Measurements from ENCODE around the gene KIZ. TPM values are rescaled to one million over a fixed set of nuclear protein-coding genes. Genes with fewer than 3 reads are reported as not detected.

Gene KIZ
- total RNA-seq, 1 donor from 2014 or later: 18.0 TPM

- DNase-seq (no peak), ATAC-seq (ENCODE audit: low read depth) (no peak)
- Mint-ChIP-seq H3K4me3 (no peak overlapping the region), H3K9me3 (no peaks in the 10 kb centered on the region), H3K27me3 (no peaks in the 10 kb centered on the region), H3K4me1 (peaks cover 7% of the 10 kb centered on the region), H3K27ac (no peak overlapping the region), H3K36me3 (ENCODE audit: low read depth) (peaks cover 44% of the 10 kb centered on the region)
- ChIA-PET POLR2A (no interaction called here), CTCF (no interaction called here)
- no peak for TF ChIP-seq CTCF (IDR thresholded peaks at IDR 0.05)
- intact Hi-C loops (cut with micrococcal nuclease): no loop called here
These were observed 104.3 kb downstream of the KIZ start for GRCh38 chr20:21230220-21230619.

- Mint-ChIP-seq H3K9me3 (no peaks in the 10 kb centered on the region), H3K4me3 (no peak overlapping the region), H3K27ac (no peak overlapping the region), H3K4me1 (peaks cover 7% of the 10 kb centered on the region), H3K36me3 (ENCODE audit: low read depth) (peaks cover 40% of the 10 kb centered on the region), H3K27me3 (no peaks in the 10 kb centered on the region)
- no peak for TF ChIP-seq CTCF (IDR thresholded peaks at IDR 0.05)
- DNase-seq (no peak), ATAC-seq (ENCODE audit: low read depth) (no peak)
- CTCF ChIA-PET: no interaction called here
- POLR2A ChIA-PET: no interaction called here
- intact Hi-C loops (cut with micrococcal nuclease): no loop called here
These were observed 104.8 kb downstream of the KIZ start for GRCh38 chr20:21230686-21231085.

GRCh38 chr20:21232546-21233280 is 106.8 kb downstream of the KIZ start:
- Mint-ChIP-seq H3K4me3 (no peak overlapping the region), H3K27ac (no peak overlapping the region), H3K4me1 (peaks cover 10% of the 10 kb centered on the region), H3K27me3 (no peaks in the 10 kb centered on the region), H3K36me3 (ENCODE audit: low read depth) (peaks cover 44% of the 10 kb centered on the region), H3K9me3 (no peaks in the 10 kb centered on the region)
- ChIA-PET CTCF (interaction anchor here (1.0 to 1.9 kb wide), 2 partner anchors 23 to 273 kb away, joined by 5 to 11 read pairs; no protein-coding TSS in a partner anchor), POLR2A (no interaction called here)
- no peak for DNase-seq
- intact Hi-C loops (cut with micrococcal nuclease): no loop called here
- ATAC-seq (ENCODE audit: low read depth): no peak
- no peak for TF ChIP-seq CTCF (IDR thresholded peaks at IDR 0.05)

GRCh38 chr20:21234324-21234723 is 108.4 kb downstream of the KIZ start:
- intact Hi-C loops (cut with micrococcal nuclease): no loop called here
- Mint-ChIP-seq H3K9me3 (no peaks in the 10 kb centered on the region), H3K4me3 (no peak overlapping the region), H3K27ac (no peak overlapping the region), H3K36me3 (ENCODE audit: low read depth) (peaks cover 44% of the 10 kb centered on the region), H3K27me3 (no peaks in the 10 kb centered on the region), H3K4me1 (peaks cover 3% of the 10 kb centered on the region)
- POLR2A ChIA-PET: no interaction called here
- CTCF ChIA-PET: interaction anchor here (0.5 to 4.3 kb wide), 7 partner anchors 11 to 381 kb away, joined by 3 to 79 read pairs (median 8); partner anchors contain the start of gene XRN2
- DNase-seq: no peak
- ATAC-seq (ENCODE audit: low read depth): no peak
- no peak for TF ChIP-seq CTCF (IDR thresholded peaks at IDR 0.05)

- intact Hi-C loops (cut with micrococcal nuclease): loop anchor here (5.0 kb wide), 1 partner anchor 1153 kb away; no protein-coding TSS in a partner anchor
- POLR2A ChIA-PET: no interaction called here
- H3K9me3 Mint-ChIP-seq: no peaks in the 10 kb centered on the region
These were observed 109.1 kb downstream of the KIZ start for GRCh38 chr20:21234806-21235483.

More at GRCh38 chr20:21234806-21235483, 109.1 kb downstream of the KIZ start:
- no peak for TF ChIP-seq CTCF (IDR thresholded peaks at IDR 0.05)
- H3K27me3 Mint-ChIP-seq: no peaks in the 10 kb centered on the region
- no peak for DNase-seq
- peaks cover 41% of the 10 kb centered on the region for H3K36me3 Mint-ChIP-seq (ENCODE audit: low read depth)
- H3K4me3 Mint-ChIP-seq: no peak overlapping the region
- peaks cover 3% of the 10 kb centered on the region for H3K4me1 Mint-ChIP-seq
- no peak for ATAC-seq (ENCODE audit: low read depth)
- CTCF ChIA-PET: interaction anchor here (0.5 to 4.3 kb wide), 11 partner anchors 8 to 381 kb away, joined by 3 to 79 read pairs (median 7); partner anchors contain the start of gene XRN2
- no peak overlapping the region for H3K27ac Mint-ChIP-seq
